Lung (tissue), 12 donors: Measurements from ENCODE around the gene UBA6. TPM values are rescaled to one million over a fixed set of nuclear protein-coding genes. Genes with fewer than 3 reads are reported as not detected.

Source experiments
- ATAC-seq: fragments of 200-7000 bp; cut with Tn5 transposase; one replicate; pipeline ENCODE4 v1.9.1; 2020; ENCODE audit warnings: moderate number of reproducible peaks; ENCODE audit not compliant: insufficient read depth, low FRiP score
- DNase-seq, 3 donors: peaks; one replicate each; pipeline ENCODE4 v3.0.0-alpha.2; 2013 to 2017
- H3K27ac ChIP-seq, 2 donors: one replicate each; pipeline ENCODE4 v1.5.1; 2013; ENCODE audit warnings: mild to moderate bottlenecking in 2 of 2, moderate library complexity in 2 of 2, control low read depth in 1 of 2, inconsistent platforms in 1 of 2, low read depth in 1 of 2, low read length in 1 of 2
- H3K27me3 ChIP-seq, 3 donors: one replicate each; pipeline ENCODE4 v1.5.1; 2013; ENCODE audit warnings: low read length in 2 of 3; ENCODE audit not compliant: control insufficient read depth in 3 of 3, insufficient read depth in 3 of 3
- H3K36me3 ChIP-seq, 4 donors: one replicate each; pipeline ENCODE4 v1.5.1; 2013; ENCODE audit warnings: low read length in 4 of 4, mild to moderate bottlenecking in 1 of 4, moderate library complexity in 1 of 4; ENCODE audit not compliant: control insufficient read depth in 4 of 4, insufficient read depth in 4 of 4
- H3K4me1 ChIP-seq, 5 donors: one replicate each; pipeline ENCODE4 v1.5.1; 2013; ENCODE audit warnings: low read length in 5 of 5, mild to moderate bottlenecking in 2 of 5, moderate library complexity in 1 of 5; ENCODE audit not compliant: control insufficient read depth in 5 of 5, insufficient read depth in 5 of 5
- H3K4me3 ChIP-seq: one replicate; pipeline ENCODE4 v1.5.1; 2013; ENCODE audit warnings: mild to moderate bottlenecking, control low read depth, moderate library complexity
- H3K9ac ChIP-seq, 2 donors: one replicate each; pipeline ENCODE4 v1.5.1; 2013; ENCODE audit warnings: low read length in 2 of 2, control low read depth in 1 of 2; ENCODE audit not compliant: insufficient read depth in 1 of 2
- H3K9me3 ChIP-seq, 4 donors: one replicate each; pipeline ENCODE4 v1.5.1; 2013; ENCODE audit warnings: low read length in 3 of 4, mild to moderate bottlenecking in 1 of 4, moderate library complexity in 1 of 4; ENCODE audit not compliant: control insufficient read depth in 4 of 4, insufficient read depth in 3 of 4
- CTCF ChIP-seq: IDR thresholded peaks from 2 replicates; pipeline ENCODE4 v1.5.1; 2012; ENCODE audit warnings: mild to moderate bottlenecking; ENCODE audit errors: control extremely low read depth, extremely low read depth
- WGBS, 2 donors: extraction: QIAGEN DNeasy Blood & Tissue Kit; methylation state at CpG; one replicate each; pipeline ENCODE4 v1.1.7; 2013; 5-methylcytosine and 5-hydroxymethylcytosine counted together
- polyA plus RNA-seq, 2 donors: library from polyadenylated mRNA; stranded (reverse); fragments of 200-250 nt; gene quantifications; one replicate each; pipeline ENCODE4 v1.2.1, GENCODE V29; 2013
- total RNA-seq, 2 donors: library from RNA; depleted of rRNA in 1 of 2; stranded (reverse); fragments of >200 nt in 1 of 2; gene quantifications; one replicate each; pipeline ENCODE4 v1.2.1, GENCODE V29; 2014 to 2021
- donor health status: control.
- donor health status: control.
- donor health status: Bipolar disorder and iron deficiency.
- donor health status: healthy.
- donor health status: DM: yes; HTN: yes; CAD: no.

The UBA6 gene
- total and polyA plus RNA-seq, 4 donors = 6.4 to 67.0 (median 28.0) TPM

DNA sequence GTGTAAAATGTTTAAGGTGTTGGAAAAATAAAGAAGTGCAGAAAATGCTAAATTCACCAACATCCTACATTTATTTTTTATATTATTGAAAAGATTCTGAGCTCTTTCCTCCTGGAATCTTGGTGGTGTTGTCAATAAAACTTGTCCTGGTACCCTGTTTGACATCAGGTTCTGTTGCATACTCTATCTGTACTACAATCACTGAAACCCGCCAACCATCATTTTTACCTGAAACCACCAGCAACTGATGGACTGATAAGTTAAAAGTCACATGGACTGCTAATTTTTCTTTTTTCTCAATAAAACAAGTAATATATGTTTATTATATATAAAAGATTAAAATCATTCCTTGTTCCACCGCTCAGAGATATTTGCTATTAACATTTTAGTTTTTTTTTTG, 119.0 kb downstream of the UBA6 start:
- Histone ChIP-seq H3K9me3 (no peaks in the 10 kb centered on the region), H3K9ac (no peak overlapping the region), H3K4me1 (no peaks in the 10 kb centered on the region), H3K36me3 (no peaks in the 10 kb centered on the region), H3K4me3 (no peak overlapping the region), H3K27me3 (no peaks in the 10 kb centered on the region), H3K27ac (no peak overlapping the region)
- TF ChIP-seq CTCF = no peak
- ATAC-seq (no peak), DNase-seq (no peak)
- WGBS, 2 donors = 44 to 50% methylated on average over 2 of the region's 2 CpGs

DNA sequence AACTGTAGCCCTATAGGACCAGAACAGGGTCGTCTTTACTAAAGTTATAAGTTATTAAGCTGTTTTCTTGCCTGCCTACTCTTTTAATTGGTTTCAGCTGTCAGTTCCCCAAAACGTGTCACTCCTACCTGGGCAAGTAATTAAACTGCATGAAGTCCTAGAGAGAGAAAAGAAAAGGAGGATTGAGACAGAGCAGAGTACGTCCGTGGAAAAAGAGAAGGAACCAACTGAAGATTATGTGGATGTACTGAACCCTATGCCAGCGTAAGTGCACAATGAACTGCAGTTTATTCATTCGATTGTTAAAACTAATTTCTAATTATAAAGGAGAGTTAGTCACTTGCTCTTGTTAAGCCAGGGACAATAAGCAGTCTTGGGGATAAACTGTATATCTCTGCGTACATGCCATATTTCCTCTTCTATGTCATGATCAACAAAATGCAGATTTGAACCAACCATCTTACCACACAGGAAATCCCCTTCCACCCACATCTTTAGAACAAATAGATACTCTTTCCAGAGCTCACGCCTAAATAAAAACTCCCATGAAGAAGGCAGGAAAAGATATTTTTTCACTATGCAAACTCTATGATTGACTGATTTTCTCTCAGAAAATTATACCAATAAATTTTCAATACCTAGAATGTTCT, 119.6 kb downstream of the UBA6 start:
- ATAC-seq = no peak
- DNase-seq = no peak
- Histone ChIP-seq H3K4me3 (no peak overlapping the region), H3K4me1 (no peaks in the 10 kb centered on the region), H3K9ac (no peak overlapping the region), H3K9me3 (no peaks in the 10 kb centered on the region), H3K27ac (no peak overlapping the region), H3K27me3 (no peaks in the 10 kb centered on the region), H3K36me3 (no peaks in the 10 kb centered on the region)
- 42 to 64% methylated on average over 8 of the region's 8 CpGs for WGBS, 2 donors
- TF ChIP-seq CTCF = no peak

DNA sequence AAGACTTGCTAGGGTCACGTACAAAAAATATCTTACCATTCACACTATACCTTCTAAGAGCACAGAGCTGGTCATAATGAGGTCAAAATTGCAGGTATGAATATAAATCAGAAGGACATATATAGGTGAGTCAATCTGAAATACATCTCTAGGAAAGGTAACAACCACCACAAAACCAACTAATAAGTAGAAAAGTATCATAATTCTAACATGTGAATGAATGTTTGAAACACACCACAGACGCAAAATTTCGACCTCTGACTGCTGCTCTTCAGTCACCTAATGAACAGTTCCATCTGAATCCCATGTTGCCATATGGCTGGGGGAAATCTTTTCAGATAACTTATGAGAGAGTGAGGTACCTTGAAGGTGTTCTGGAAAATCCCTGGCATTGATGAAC, 120.4 kb downstream of the UBA6 start:
- Histone ChIP-seq H3K4me1 (no peaks in the 10 kb centered on the region), H3K27ac (no peak overlapping the region), H3K9me3 (no peaks in the 10 kb centered on the region), H3K27me3 (no peaks in the 10 kb centered on the region), H3K9ac (no peak overlapping the region), H3K4me3 (no peak overlapping the region), H3K36me3 (no peaks in the 10 kb centered on the region)
- DNase-seq = no peak
- WGBS, 2 donors = 97 to 98% methylated on average over 3 of the region's 3 CpGs
- no peak for TF ChIP-seq CTCF
- no peak for ATAC-seq

DNA sequence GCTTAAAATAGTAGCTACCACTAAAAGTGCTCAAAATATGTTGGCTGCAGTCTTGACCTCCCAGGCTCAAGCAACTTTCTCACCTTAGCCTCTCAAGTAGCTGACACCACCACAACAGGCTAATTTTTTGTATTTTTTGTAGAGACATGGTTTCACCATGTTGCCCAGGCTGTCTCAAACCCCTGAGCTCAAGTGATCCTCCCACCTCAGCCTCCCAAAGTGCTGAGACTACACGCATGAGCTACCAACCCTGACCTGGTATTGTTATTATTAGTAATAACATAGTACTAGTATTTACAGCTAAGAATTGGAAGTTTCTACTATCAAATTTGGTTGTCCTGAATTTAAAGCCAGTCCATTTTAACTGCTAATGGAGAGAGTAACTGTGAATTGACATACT, 124.4 kb downstream of the UBA6 start:
- Histone ChIP-seq H3K9me3 (no peaks in the 10 kb centered on the region), H3K27ac (no peak overlapping the region), H3K4me1 (no peaks in the 10 kb centered on the region), H3K4me3 (no peak overlapping the region), H3K36me3 (no peaks in the 10 kb centered on the region), H3K9ac (no peak overlapping the region), H3K27me3 (no peaks in the 10 kb centered on the region)
- WGBS, 2 donors = 94 to 96% methylated on average over 1 of the region's 1 CpG
- ATAC-seq (no peak), DNase-seq (no peak)
- no peak for TF ChIP-seq CTCF
